DND-41 (cell line): ENCODE measurements around the gene GABBR1.

Experiments
- ATAC-seq: fragments of 200-7000 bp; cut with Tn5 transposase; 3 replicates; pipeline ENCODE4 v1.9.1; 2021; ENCODE audit warnings: low read depth; ENCODE audit not compliant: insufficient read depth
- DNase-seq: peaks from one replicate; pipeline ENCODE4 v3.0.0-alpha.2; 2020
- H2AFZ ChIP-seq: 2 replicates; pipeline ENCODE4 v1.6.0; 2012; ENCODE audit warnings: low read depth, low read length
- H3K27ac ChIP-seq: 2 replicates; pipeline ENCODE4 v1.5.1; 2012; ENCODE audit warnings: low read length, inconsistent platforms
- H3K27me3 ChIP-seq: fragments of 200-600 bp; sonication (generic); 2 replicates; pipeline ENCODE4 v1.6.0; 2012; ENCODE audit warnings: low read length, mild to moderate bottlenecking, inconsistent platforms; ENCODE audit not compliant: insufficient read depth, poor library complexity
- H3K36me3 ChIP-seq: 2 replicates; pipeline ENCODE4 v1.5.1; 2012; ENCODE audit warnings: low read length, inconsistent platforms; ENCODE audit not compliant: insufficient read depth
- H3K4me1 ChIP-seq: 2 replicates; pipeline ENCODE4 v1.5.1; 2012; ENCODE audit warnings: mild to moderate bottlenecking, low read length; ENCODE audit not compliant: insufficient read depth
- H3K4me2 ChIP-seq: 2 replicates; pipeline ENCODE4 v1.6.0; 2012; ENCODE audit warnings: mild to moderate bottlenecking, moderate library complexity, low read length, inconsistent platforms; ENCODE audit not compliant: insufficient read depth
- H3K4me3 ChIP-seq, 2 experiments: fragments of 200-600 bp in 1 of 2; shearing (Covaris generic) in 1 of 2; 2 replicates each; pipeline ENCODE4 v1.5.1; 2012 to 2016; ENCODE audit warnings: inconsistent platforms in 2 of 2, low read length in 2 of 2, mild to moderate bottlenecking in 2 of 2, low read depth in 1 of 2, moderate library complexity in 1 of 2
- H3K79me2 ChIP-seq: 2 replicates; pipeline ENCODE4 v1.6.0; 2012; ENCODE audit warnings: low read length, inconsistent platforms; ENCODE audit not compliant: insufficient read depth
- H3K9ac ChIP-seq: 2 replicates; pipeline ENCODE4 v1.6.0; 2012; ENCODE audit warnings: low read depth, mild to moderate bottlenecking, inconsistent platforms, low read length, moderate library complexity
- H3K9me3 ChIP-seq: 2 replicates; pipeline ENCODE4 v1.5.1; 2012; ENCODE audit warnings: low read length, moderate library complexity, mild to moderate bottlenecking, inconsistent platforms; ENCODE audit not compliant: insufficient read depth, severe bottlenecking
- H4K20me1 ChIP-seq: 2 replicates; pipeline ENCODE4 v1.6.0; 2012; ENCODE audit warnings: low read length; ENCODE audit not compliant: insufficient read depth
- CTCF ChIP-seq: IDR thresholded peaks from 2 replicates; pipeline ENCODE4 v1.5.1; 2012; ENCODE audit warnings: borderline replicate concordance, low read length, moderate library complexity, mild to moderate bottlenecking; ENCODE audit not compliant: poor library complexity, severe bottlenecking; ENCODE audit errors: extremely low read depth
- EZH2 ChIP-seq: IDR thresholded peaks from 3 replicates; pipeline ENCODE4 v1.6.1; 2012; ENCODE audit warnings: borderline replicate concordance, low read depth, mild to moderate bottlenecking, moderate library complexity, low read length, inconsistent platforms; ENCODE audit not compliant: severe bottlenecking

GABBR1 gene

GRCh38 chr6:29517728-29518440 lies 115.1 kb downstream of the GABBR1 start:
- peaks cover 9% of the 10 kb centered on the region for H3K27me3 ChIP-seq
- H4K20me1 ChIP-seq: no peaks in the 10 kb centered on the region
- ATAC-seq (no peak), DNase-seq (no peak)
- H3K27ac ChIP-seq: no peak overlapping the region
- no peak overlapping the region for H2AFZ ChIP-seq
- TF ChIP-seq CTCF (no peak), EZH2 (no peak)
- H3K4me1 ChIP-seq: no peaks in the 10 kb centered on the region
- H3K4me2 ChIP-seq: no peak overlapping the region
- H3K36me3 ChIP-seq: no peaks in the 10 kb centered on the region
- no peaks in the 10 kb centered on the region for H3K79me2 ChIP-seq
- no peak overlapping the region for H3K4me3 ChIP-seq
- no peaks in the 10 kb centered on the region for H3K9me3 ChIP-seq
- H3K9ac ChIP-seq: no peak overlapping the region

GRCh38 chr6:29517245-29517644 lies 115.7 kb downstream of the GABBR1 start:
- Histone ChIP-seq H3K27me3 (peaks cover 12% of the 10 kb centered on the region), H3K4me3 (no peak overlapping the region), H3K9me3 (no peaks in the 10 kb centered on the region), H3K4me2 (no peak overlapping the region), H3K36me3 (no peaks in the 10 kb centered on the region), H3K79me2 (no peaks in the 10 kb centered on the region), H3K27ac (no peak overlapping the region), H2AFZ (no peak overlapping the region), H4K20me1 (no peaks in the 10 kb centered on the region), H3K9ac (no peak overlapping the region), H3K4me1 (no peaks in the 10 kb centered on the region)
- no peak for DNase-seq
- ATAC-seq: no peak
- TF ChIP-seq CTCF: peak; percentile 8
- no peak for TF ChIP-seq EZH2

GRCh38 chr6:29516108-29516507 lies 116.9 kb downstream of the GABBR1 start:
- H3K4me2 ChIP-seq: no peak overlapping the region
- TF ChIP-seq CTCF (no peak), EZH2 (no peak)
- H3K27ac ChIP-seq: no peak overlapping the region
- ATAC-seq (peak; percentile 66), DNase-seq (peak; percentile 6)
- no peaks in the 10 kb centered on the region for H3K9me3 ChIP-seq
- H3K79me2 ChIP-seq: no peaks in the 10 kb centered on the region
- no peaks in the 10 kb centered on the region for H3K4me1 ChIP-seq
- H3K4me3 ChIP-seq: no peak overlapping the region
- H3K9ac ChIP-seq: no peak overlapping the region
- no peaks in the 10 kb centered on the region for H4K20me1 ChIP-seq
- no peaks in the 10 kb centered on the region for H3K36me3 ChIP-seq
- H3K27me3 ChIP-seq: peaks cover 12% of the 10 kb centered on the region
- no peak overlapping the region for H2AFZ ChIP-seq
